ENCODE data around the gene PERCC1.

- no peak for TF ChIP-seq POLR2A (IDR thresholded peaks at IDR 0.05)
- no peak for TF ChIP-seq CTCF (IDR thresholded peaks at IDR 0.05)
- TF ChIP-seq POLR2AphosphoS5 (IDR thresholded peaks at IDR 0.05): no peak
Measured at GRCh38 chr16:1453316-1453715, 22.4 kb downstream of the PERCC1 start.
